ENCODE data around the gene POU2F1.

Gene POU2F1

DNA sequence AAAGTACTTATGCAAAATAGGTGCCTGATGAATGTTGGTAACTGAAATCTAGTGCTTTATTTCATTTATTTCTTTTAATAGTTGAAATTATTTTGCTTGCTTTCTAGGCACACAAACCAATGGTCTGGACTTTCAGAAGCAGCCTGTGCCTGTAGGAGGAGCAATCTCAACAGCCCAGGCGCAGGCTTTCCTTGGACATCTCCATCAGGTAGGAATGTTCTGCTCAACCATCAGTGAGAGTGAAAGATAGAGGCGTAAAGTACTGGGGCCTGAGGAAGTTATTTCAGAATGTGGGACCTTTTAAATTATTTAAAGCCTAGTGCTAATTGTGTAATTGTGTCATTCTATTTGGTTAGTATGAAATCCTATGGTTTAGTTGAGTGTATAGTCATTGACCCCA lies 144.7 kb downstream of the POU2F1 start:
- DNase-seq (ENCODE audit: extremely low read depth, low read depth) = no peak
- TF ChIP-seq, protein P1, sequence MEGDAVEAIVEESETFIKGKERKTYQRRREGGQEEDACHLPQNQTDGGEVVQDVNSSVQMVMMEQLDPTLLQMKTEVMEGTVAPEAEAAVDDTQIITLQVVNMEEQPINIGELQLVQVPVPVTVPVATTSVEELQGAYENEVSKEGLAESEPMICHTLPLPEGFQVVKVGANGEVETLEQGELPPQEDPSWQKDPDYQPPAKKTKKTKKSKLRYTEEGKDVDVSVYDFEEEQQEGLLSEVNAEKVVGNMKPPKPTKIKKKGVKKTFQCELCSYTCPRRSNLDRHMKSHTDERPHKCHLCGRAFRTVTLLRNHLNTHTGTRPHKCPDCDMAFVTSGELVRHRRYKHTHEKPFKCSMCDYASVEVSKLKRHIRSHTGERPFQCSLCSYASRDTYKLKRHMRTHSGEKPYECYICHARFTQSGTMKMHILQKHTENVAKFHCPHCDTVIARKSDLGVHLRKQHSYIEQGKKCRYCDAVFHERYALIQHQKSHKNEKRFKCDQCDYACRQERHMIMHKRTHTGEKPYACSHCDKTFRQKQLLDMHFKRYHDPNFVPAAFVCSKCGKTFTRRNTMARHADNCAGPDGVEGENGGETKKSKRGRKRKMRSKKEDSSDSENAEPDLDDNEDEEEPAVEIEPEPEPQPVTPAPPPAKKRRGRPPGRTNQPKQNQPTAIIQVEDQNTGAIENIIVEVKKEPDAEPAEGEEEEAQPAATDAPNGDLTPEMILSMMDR (IDR thresholded peaks at IDR 0.05; ENCODE audit: low read depth, low read length) = no peak

DNA sequence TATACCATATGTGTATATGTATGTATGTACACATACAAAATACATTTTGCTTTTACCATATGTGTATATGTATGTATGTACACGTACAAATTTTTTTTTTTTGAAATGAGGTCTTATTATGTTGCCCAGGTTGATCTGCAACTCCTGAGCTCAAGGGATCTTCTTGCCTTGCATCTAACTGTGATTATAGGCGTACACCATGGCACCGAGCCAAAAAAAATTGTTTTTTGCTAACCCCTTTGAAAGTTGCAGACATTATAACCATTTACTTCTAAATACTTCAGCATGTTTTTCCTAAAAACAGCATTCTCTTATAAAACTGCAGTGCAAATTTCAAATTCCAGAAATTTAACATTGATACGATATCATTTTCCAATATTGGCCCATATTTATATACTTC lies 147.0 kb downstream of the POU2F1 start:
- DNase-seq (ENCODE audit: extremely low read depth, low read depth) = no peak

DNA sequence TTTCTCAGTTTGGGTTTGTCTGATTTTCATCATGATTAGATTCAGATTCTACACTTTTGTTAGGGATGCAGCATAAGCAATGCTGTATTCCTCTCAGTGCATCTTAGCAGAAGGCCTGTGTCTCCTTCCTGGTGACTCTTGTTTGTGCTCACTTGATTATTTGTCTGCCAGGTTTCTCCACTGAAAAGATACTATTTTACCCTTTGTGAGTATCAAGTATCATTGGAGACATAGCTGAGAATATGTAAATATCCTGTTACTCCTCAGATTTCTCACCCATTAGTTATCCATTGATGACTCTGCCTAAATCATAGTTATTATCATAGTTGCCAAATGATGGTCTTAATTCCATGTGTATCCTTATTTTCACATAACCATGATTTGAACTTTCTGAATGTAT lies 148.5 kb downstream of the POU2F1 start:
- TF ChIP-seq, protein P1 (IDR thresholded peaks at IDR 0.05; ENCODE audit: low read depth, low read length) = no peak
- DNase-seq (ENCODE audit: extremely low read depth, low read depth) = no peak

More for the DNA sequence above, 147.0 kb downstream of the POU2F1 start:
- TF ChIP-seq, protein P1 (IDR thresholded peaks at IDR 0.05; ENCODE audit: low read depth, low read length) = no peak

DNA sequence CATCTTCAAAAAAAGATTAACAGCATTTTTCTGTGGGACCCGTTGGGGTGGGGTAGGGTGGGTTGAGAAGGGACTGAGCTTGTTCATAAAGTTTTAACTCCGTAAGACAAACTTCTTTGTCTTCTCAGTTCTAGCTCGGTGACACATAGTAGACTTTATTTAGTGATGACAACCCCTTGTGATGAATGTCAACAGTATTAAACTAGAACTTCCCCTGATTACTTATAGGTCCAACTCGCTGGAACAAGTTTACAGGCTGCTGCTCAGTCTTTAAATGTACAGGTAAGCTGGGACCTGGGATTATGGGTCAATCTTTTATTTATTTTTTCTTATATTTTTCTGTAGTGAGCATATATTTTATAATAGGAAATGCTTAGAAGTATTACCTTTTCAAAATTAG lies 149.2 kb downstream of the POU2F1 start:
- TF ChIP-seq, protein P1 (IDR thresholded peaks at IDR 0.05; ENCODE audit: low read depth, low read length) = no peak
- no peak for DNase-seq (ENCODE audit: extremely low read depth, low read depth)

DNA sequence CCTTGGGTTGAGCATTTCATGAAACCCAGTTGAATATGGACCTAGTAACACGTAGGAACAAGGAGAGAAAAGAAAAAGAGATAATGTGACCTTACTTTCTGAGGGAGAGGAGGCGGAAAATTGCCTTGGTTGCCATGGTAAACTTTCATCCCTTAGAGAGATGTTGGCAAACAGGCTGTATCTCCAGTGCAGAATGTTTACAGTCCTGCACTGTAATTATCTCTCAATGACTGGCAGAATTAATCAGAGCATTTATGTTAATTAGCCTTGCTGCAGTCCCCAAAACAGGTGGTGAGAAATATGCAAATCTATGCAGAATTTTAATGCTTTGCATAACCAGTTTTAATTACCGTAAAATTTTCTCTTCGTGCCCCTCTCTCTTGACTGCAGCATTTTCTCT lies 150.3 kb downstream of the POU2F1 start:
- DNase-seq (ENCODE audit: extremely low read depth, low read depth) = no peak
- TF ChIP-seq, protein P1 (IDR thresholded peaks at IDR 0.05; ENCODE audit: low read depth, low read length) = no peak

DNA sequence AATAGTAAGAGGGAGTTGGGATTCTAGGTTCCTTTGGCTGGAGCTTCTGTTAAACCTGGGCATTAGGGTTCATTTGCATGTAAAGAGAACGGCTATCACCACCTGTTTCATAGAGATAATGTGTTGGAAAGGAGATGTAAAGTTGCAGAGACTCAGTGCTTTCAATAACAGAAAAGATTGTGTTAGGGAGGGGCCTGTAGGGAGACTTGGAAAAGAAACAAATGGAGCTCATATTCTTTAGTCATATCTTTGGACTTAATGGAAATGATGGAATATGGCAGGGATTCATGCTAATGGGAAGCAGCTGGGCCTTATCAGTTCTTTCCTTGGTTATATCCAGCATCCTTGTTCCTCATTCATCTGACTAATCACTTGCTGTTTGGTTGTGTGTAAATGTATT lies 152.7 kb downstream of the POU2F1 start:
- DNase-seq (ENCODE audit: extremely low read depth, low read depth) = peak; percentile 34
- TF ChIP-seq, protein P1 (IDR thresholded peaks at IDR 0.05; ENCODE audit: low read depth, low read length) = no peak

DNA sequence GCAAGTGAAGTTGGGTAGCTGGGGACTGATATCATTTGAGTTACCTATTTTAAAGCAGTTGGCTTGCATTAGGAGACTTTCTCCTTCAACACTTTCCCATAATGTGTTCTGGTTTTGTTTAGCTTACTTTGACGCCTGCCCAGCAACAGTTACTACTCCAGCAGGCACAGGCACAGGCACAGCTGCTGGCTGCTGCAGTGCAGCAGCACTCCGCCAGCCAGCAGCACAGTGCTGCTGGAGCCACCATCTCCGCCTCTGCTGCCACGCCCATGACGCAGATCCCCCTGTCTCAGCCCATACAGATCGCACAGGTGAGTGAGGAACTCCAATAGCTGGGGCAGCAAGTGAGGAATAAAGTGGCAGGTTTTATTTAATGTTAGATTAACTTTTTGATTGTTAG lies 153.3 kb downstream of the POU2F1 start:
- no peak for DNase-seq (ENCODE audit: extremely low read depth, low read depth)
- TF ChIP-seq, protein P1 (IDR thresholded peaks at IDR 0.05; ENCODE audit: low read depth, low read length) = no peak
